Measurements from ENCODE around the gene MMP14. TPM values are rescaled to one million over a fixed set of nuclear protein-coding genes. Genes with fewer than 3 reads are reported as not detected.

The MMP14 gene
- total and polyA plus RNA-seq, 2 experiments from 2014 or later, result 7.0 to 56.4 TPM

- no peak for ATAC-seq
- H3K9me3 Mint-ChIP-seq, result peaks cover 6% of the 10 kb centered on the region; the same call in 2 of the 3 replicates
These were observed 36.0 kb upstream of the MMP14 start for GRCh38 chr14:22800346-22800745.

More at GRCh38 chr14:22800346-22800745, 36.0 kb upstream of the MMP14 start:
- TF ChIP-seq CREB1 (CRISPR knock-in tag; IDR thresholded peaks at IDR 0.05; ENCODE audit: low read depth) (no peak), EZH2 (IDR thresholded peaks at IDR 0.05; ENCODE audit: low read depth, unreplicated experiment) (no peak), ZNF462 (CRISPR knock-in tag; IDR thresholded peaks at IDR 0.05) (no peak), POLR2AphosphoS5 (IDR thresholded peaks at IDR 0.05; ENCODE audit: low read depth) (no peak), EZH2phosphoT487 (IDR thresholded peaks at IDR 0.05; ENCODE audit: unreplicated experiment) (no peak), CTCF (conservative IDR thresholded peaks at IDR 0.05; ENCODE audit: low read depth in 2 of 2) (no peak), ETS1 (IDR thresholded peaks at IDR 0.05) (no peak), REST (IDR thresholded peaks at IDR 0.05; ENCODE audit: unreplicated experiment) (no peak), NANOG (IDR thresholded peaks at IDR 0.05; ENCODE audit: borderline replicate concordance) (no peak), ZNF114 (CRISPR knock-in tag; IDR thresholded peaks at IDR 0.05) (no peak), ZNF331 (CRISPR knock-in tag; IDR thresholded peaks at IDR 0.05; ENCODE audit: low read depth) (no peak), JUNB (IDR thresholded peaks at IDR 0.05; ENCODE audit: unreplicated experiment) (no peak)
- no peak overlapping the region for H3K27ac Mint-ChIP-seq
- no peak for DNase-seq (ENCODE audit: low spot score)
- Histone ChIP-seq H3K4me3 (no peak overlapping the region), H2AFZ (no peak overlapping the region), H3K36me3 (ENCODE audit: insufficient read depth) (no peaks in the 10 kb centered on the region), H3K79me2 (replicated peaks; ENCODE audit: insufficient read depth) (no peaks in the 10 kb centered on the region), H3F3A (replicated peaks; ENCODE audit: low read depth) (no peaks in the 10 kb centered on the region; the same call in 1 of the 2 replicates), H3K4me1 (ENCODE audit: insufficient read depth) (peaks cover 17% of the 10 kb centered on the region), H3K9me2 (ENCODE audit: insufficient read depth) (peaks cover 10% of the 10 kb centered on the region; the same call in 1 of the 2 replicates), H3K27ac (ENCODE audit: low read depth) (no peak overlapping the region), H4K20me1 (replicated peaks; ENCODE audit: insufficient read depth) (no peaks in the 10 kb centered on the region), H3K4me2 (no peak overlapping the region), H3K27me3 (ENCODE audit: insufficient read depth) (no peaks in the 10 kb centered on the region)
- peaks cover 4% of the 10 kb centered on the region for H3K36me3 Mint-ChIP-seq (ENCODE audit: low read depth)
- H3K4me1 Mint-ChIP-seq, result peaks cover 18% of the 10 kb centered on the region
- H3K27me3 Mint-ChIP-seq (ENCODE audit: insufficient read depth, low read depth, poor library complexity), result peaks cover 12% of the 10 kb centered on the region
- no peak overlapping the region for H3K4me3 Mint-ChIP-seq

All from GM23338 (cell line).